Omental fat pad (tissue), 4 donors: ENCODE results near the gene PRR35. TPM values are rescaled to one million over a fixed set of nuclear protein-coding genes. Genes with fewer than 3 reads are reported as not detected.

Experiments
- ATAC-seq: fragments of 150-250 bp; one replicate; pipeline ENCODE4 v1.9.1; 2016; ENCODE audit warnings: mild to moderate bottlenecking, moderate library complexity; ENCODE audit not compliant: low FRiP score
- DNase-seq: peaks from one replicate; pipeline ENCODE4 v3.0.0-alpha.2; 2019; ENCODE audit warnings: low spot score
- CTCF ChIP-seq, 3 donors: fragments of 450-650 bp; IDR thresholded peaks; one replicate each; pipeline ENCODE4 v1.5.1; 2016 to 2017; ENCODE audit warnings: antibody characterized with exemption in 3 of 3, mild to moderate bottlenecking in 3 of 3, moderate library complexity in 2 of 3
- total RNA-seq, 4 donors: library from RNA; depleted of rRNA; stranded (reverse); fragments of >200 nt; gene quantifications; one replicate each; pipeline ENCODE4 v1.1.0, GENCODE V29; 2016

PRR35 gene
- total RNA-seq, 4 donors from 2014 or later = 0.19 TPM; not detected in 3

GRCh38 chr16:580141-580945 is 20.1 kb downstream of the PRR35 start:
- DNase-seq = no peak

DNA sequence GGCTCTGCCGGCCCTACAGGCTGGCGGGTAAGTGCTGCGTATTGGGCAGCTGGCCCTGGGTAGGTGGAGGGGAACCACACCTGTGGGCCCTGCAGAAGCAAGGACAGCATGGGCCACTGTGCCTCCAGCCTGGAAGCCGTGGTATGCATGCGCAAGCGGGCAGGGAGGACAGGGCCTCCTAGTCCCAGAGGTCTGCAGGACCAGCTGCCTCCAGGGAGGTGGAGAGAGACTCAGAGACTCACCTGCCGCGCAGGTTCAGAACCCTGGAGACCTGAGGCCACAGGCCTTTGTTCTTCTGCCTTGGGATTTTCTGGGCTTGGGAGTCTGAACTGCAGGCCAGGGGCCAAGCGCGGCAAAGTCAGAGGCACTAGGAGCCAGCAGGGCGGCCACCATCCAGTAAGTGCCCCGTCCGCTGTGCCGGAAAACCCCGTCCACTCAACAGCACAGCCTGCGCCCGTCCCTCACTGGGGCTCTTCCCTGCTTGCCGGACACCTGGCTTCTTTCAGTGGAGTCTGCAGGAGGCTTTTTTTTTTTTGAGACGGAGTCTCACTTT is 20.8 kb downstream of the PRR35 start:
- no peak for TF ChIP-seq CTCF (IDR thresholded peaks at IDR 0.05)
- ATAC-seq = no peak
- DNase-seq = no peak

More at GRCh38 chr16:580141-580945, 20.1 kb downstream of the PRR35 start:
- no peak for TF ChIP-seq CTCF (IDR thresholded peaks at IDR 0.05)
- no peak for ATAC-seq

- ATAC-seq (no peak), DNase-seq (no peak)
- no peak for TF ChIP-seq CTCF (IDR thresholded peaks at IDR 0.05)
Measured at GRCh38 chr16:582218-582613, 22.0 kb downstream of the PRR35 start.

- ATAC-seq (no peak), DNase-seq (no peak)
- TF ChIP-seq CTCF (IDR thresholded peaks at IDR 0.05) = no peak
Measured at GRCh38 chr16:582614-583331, 22.6 kb downstream of the PRR35 start.

GRCh38 chr16:583470-583814 is 23.2 kb downstream of the PRR35 start:
- DNase-seq = no peak
- TF ChIP-seq CTCF (IDR thresholded peaks at IDR 0.05) = no peak
- ATAC-seq = no peak

DNA sequence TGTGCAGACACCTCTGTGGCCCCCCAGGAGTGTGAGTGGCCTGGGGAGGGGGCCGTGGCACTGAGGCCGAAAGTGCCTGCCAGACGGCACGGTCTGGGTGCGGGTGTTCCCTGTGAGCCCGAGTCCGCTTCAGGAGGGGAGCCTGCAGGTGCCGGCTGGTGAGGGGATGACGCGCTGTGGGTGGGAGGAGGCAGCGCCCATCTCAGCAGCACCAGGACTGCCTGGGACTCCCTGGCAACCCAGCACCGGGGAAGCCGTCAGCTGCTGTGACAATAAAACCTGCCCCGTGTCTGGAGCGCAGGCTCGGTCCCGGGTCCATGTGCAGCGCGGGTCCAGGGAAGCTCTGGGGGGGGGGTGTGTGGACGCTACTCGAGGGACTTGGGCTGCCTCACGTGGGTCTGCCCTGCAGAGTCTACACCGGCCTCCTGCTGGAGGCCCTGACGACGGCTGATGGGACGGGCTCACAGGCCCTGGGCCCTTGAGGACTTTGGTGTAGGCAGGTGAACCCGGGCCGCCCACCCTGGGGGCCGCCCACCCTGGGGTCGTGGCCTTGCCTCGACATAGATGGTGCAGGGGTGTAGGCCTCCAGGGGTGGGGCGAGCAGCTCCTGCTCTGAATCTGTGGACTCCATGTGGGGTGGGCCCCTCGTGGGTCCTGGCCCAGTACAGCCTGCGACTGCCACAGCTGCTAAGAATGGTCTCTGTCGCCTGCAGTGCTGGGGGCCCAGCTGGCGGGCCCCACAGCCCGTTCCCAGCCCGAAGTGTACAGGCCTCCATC is 23.8 kb downstream of the PRR35 start:
- ATAC-seq = no peak
- DNase-seq = no peak
- no peak for TF ChIP-seq CTCF (IDR thresholded peaks at IDR 0.05)
